ENCODE measurements around the gene PQBP1.

PQBP1 gene

GRCh38 chrX:48902776-48903175, 5.0 kb downstream of the PQBP1 start:
- DNase-seq: no peak

- DNase-seq: no peak
Measured at GRCh38 chrX:48903290-48903689, 5.6 kb downstream of the PQBP1 start.

- DNase-seq: no peak
Measured at GRCh38 chrX:48904180-48904579, 6.5 kb downstream of the PQBP1 start.

GRCh38 chrX:48904626-48905025, 6.9 kb downstream of the PQBP1 start:
- no peak for DNase-seq

GRCh38 chrX:48905090-48905790, 7.5 kb downstream of the PQBP1 start:
- DNase-seq: no peak

- DNase-seq: no peak
Measured at GRCh38 chrX:48908600-48908999, 10.9 kb downstream of the PQBP1 start.

GRCh38 chrX:48909703-48910294, 12.1 kb downstream of the PQBP1 start:
- no peak for DNase-seq

GRCh38 chrX:48910926-48911411, 13.2 kb downstream of the PQBP1 start:
- DNase-seq: no peak

- DNase-seq: peak; percentile 96
Measured at GRCh38 chrX:48911412-48912182, 13.9 kb downstream of the PQBP1 start, which contains the start of gene SLC35A2. SLC35A2 (minus strand) TSS chrX:48911646; CDS start chrX:48911636, 10 bp downstream.

GRCh38 chrX:48913605-48914366, 16.1 kb downstream of the PQBP1 start:
- DNase-seq: no peak

GRCh38 chrX:48914593-48915493, 17.1 kb downstream of the PQBP1 start:
- no peak for DNase-seq

GRCh38 chrX:48917139-48918001, 19.6 kb downstream of the PQBP1 start:
- peak; percentile 95 for DNase-seq

GRCh38 chrX:48918301-48918642, 20.5 kb downstream of the PQBP1 start:
- DNase-seq: no peak

- DNase-seq: peak; percentile 96
Measured at GRCh38 chrX:48918643-48919340, 21.1 kb downstream of the PQBP1 start, which contains the start of gene PIM2. PIM2 (minus strand) TSS chrX:48919024; CDS start chrX:48918834, 190 bp downstream.

- peak; percentile 80 for DNase-seq
Measured at GRCh38 chrX:48919360-48919841, 21.7 kb downstream of the PQBP1 start.

GRCh38 chrX:48919947-48920717, 22.4 kb downstream of the PQBP1 start:
- peak; percentile 75 for DNase-seq

- DNase-seq: no peak
Measured at GRCh38 chrX:48920718-48921104, 23.0 kb downstream of the PQBP1 start.

- DNase-seq: no peak
Measured at GRCh38 chrX:48923771-48924170, 26.0 kb downstream of the PQBP1 start.

GRCh38 chrX:48924270-48924669, 26.5 kb downstream of the PQBP1 start:
- DNase-seq: no peak

All from activated effector memory CD4-positive, alpha-beta T cell treated with anti-CD3 and anti-CD28 coated beads, Interleukin-2, amount 50 U/mL, for 16 hours (primary cell).